GM23338 (cell line): ENCODE results near the gene GPATCH2.

Experiments
- CREB1 ChIP-seq: fragments of 250-450 bp; sonication (Bioruptor Pico); IDR thresholded peaks from 2 replicates; pipeline ENCODE4 v1.5.0; 2020; ENCODE audit warnings: low read depth, mild to moderate bottlenecking, moderate library complexity
- EZH2 ChIP-seq: fragments of 200-600 bp; sonication (generic); IDR thresholded peaks from one replicate; pipeline ENCODE4 v1.8.0; 2017; ENCODE audit warnings: antibody characterized with exemption, mild to moderate bottlenecking, low read depth; ENCODE audit not compliant: unreplicated experiment
- EZH2phosphoT487 ChIP-seq: fragments of 200-600 bp; sonication (generic); IDR thresholded peaks from one replicate; pipeline ENCODE4 v1.8.1; 2018; ENCODE audit warnings: antibody characterized with exemption; ENCODE audit not compliant: unreplicated experiment
- NANOG ChIP-seq: IDR thresholded peaks from 2 replicates; pipeline ENCODE4 v1.6.1; 2016; ENCODE audit warnings: antibody characterized with exemption, borderline replicate concordance
- POLR2AphosphoS5 ChIP-seq: IDR thresholded peaks from 2 replicates; pipeline ENCODE4 v1.6.1; 2016; ENCODE audit warnings: antibody characterized with exemption, low read depth
- ZNF114 ChIP-seq: fragments of 250-450 bp; sonication (Bioruptor Pico); IDR thresholded peaks from 2 replicates; pipeline ENCODE4 v1.5.0; 2020; ENCODE audit warnings: mild to moderate bottlenecking, moderate library complexity
- TF ChIP-seq, protein P1 (sequence below), 2 experiments: fragments of 200-600 bp in 1 of 2; sonication (generic) in 1 of 2; conservative IDR thresholded peaks; 2 replicates each; pipeline versions ENCODE4 v1.5.1 to v1.6.1; 2016 to 2017; ENCODE audit warnings: antibody characterized with exemption in 2 of 2, low read depth in 2 of 2, mild to moderate bottlenecking in 2 of 2, moderate library complexity in 1 of 2

DNA sequence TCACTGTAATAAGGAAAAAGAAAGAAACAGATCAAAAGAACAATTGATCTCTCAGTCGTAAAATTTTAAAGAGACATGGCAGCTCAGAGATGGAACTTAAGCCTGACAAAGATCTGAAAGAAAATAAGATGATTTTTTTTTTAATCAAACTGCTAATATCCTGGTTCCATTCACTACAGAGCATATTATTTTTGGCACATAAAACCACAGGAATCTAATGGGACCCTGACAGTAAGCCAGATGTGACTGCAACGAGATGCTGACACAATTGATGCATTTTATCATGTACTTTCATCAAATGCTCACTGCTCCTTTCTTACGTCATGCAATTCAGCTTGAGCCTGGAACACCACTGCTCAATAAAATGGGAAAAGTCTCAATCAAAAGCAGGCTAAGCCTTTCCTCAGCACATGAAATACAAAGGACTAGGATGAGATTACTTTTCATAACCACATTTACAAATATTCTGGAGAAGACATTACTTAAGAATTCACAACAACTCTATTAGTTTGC lies 16.6 kb downstream of the GPATCH2 start:
- TF ChIP-seq POLR2AphosphoS5 (no peak), EZH2phosphoT487 (no peak), ZNF114 (no peak), NANOG (no peak), EZH2 (no peak), CREB1 (CRISPR knock-in tag) (no peak)
- TF ChIP-seq, protein P1, sequence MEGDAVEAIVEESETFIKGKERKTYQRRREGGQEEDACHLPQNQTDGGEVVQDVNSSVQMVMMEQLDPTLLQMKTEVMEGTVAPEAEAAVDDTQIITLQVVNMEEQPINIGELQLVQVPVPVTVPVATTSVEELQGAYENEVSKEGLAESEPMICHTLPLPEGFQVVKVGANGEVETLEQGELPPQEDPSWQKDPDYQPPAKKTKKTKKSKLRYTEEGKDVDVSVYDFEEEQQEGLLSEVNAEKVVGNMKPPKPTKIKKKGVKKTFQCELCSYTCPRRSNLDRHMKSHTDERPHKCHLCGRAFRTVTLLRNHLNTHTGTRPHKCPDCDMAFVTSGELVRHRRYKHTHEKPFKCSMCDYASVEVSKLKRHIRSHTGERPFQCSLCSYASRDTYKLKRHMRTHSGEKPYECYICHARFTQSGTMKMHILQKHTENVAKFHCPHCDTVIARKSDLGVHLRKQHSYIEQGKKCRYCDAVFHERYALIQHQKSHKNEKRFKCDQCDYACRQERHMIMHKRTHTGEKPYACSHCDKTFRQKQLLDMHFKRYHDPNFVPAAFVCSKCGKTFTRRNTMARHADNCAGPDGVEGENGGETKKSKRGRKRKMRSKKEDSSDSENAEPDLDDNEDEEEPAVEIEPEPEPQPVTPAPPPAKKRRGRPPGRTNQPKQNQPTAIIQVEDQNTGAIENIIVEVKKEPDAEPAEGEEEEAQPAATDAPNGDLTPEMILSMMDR (conservative IDR thresholded peaks at IDR 0.05; ENCODE audit: low read depth in 2 of 2): no peak
